Measurements from ENCODE around the gene IGIP. TPM values are rescaled to one million over a fixed set of nuclear protein-coding genes. Genes with fewer than 3 reads are reported as not detected.

The IGIP gene
- 25.0 TPM for total RNA-seq
- polyA plus RNA-seq, result 9.0 TPM

- 97% methylated on average over 4 of the region's 4 CpGs for WGBS
- Histone ChIP-seq H3K4me3 (ENCODE audit: low read depth, low read length) (no peak within 1 kb of the TSS), H3K4me1 (ENCODE audit: insufficient read depth) (no peaks in the 10 kb centered on the region), H3K36me3 (ENCODE audit: insufficient read depth) (no peaks in the 10 kb centered on the region), H3K27ac (ENCODE audit: low read depth) (no peak within 1 kb of the TSS)
- DNase-seq (ENCODE audit: extremely low spot score), result no peak
Observed at GRCh38 chr5:140125637-140126036, at the start of gene IGIP. TSS of gene IGIP (plus strand) at chr5:140125937. CDS start at chr5:140128477, 2,540 bp downstream.

GRCh38 chr5:140076142-140076541 lies 49.6 kb upstream of the IGIP start:
- Histone ChIP-seq H3K36me3 (ENCODE audit: insufficient read depth) (no peaks in the 10 kb centered on the region), H3K27ac (ENCODE audit: low read depth) (no peak overlapping the region), H3K4me3 (ENCODE audit: low read depth, low read length) (no peak overlapping the region), H3K4me1 (ENCODE audit: insufficient read depth) (no peaks in the 10 kb centered on the region)
- no peak for DNase-seq (ENCODE audit: extremely low spot score)
- 97% methylated on average over 1 of the region's 1 CpG for WGBS

- Histone ChIP-seq H3K4me3 (ENCODE audit: low read depth, low read length) (no peak overlapping the region), H3K4me1 (ENCODE audit: insufficient read depth) (no peaks in the 10 kb centered on the region), H3K36me3 (ENCODE audit: insufficient read depth) (no peaks in the 10 kb centered on the region), H3K27ac (ENCODE audit: low read depth) (no peak overlapping the region)
- no peak for DNase-seq (ENCODE audit: extremely low spot score)
- WGBS, result 66% methylated on average over 2 of the region's 2 CpGs
Observed at GRCh38 chr5:140076788-140077187, 48.9 kb upstream of the IGIP start.

GRCh38 chr5:140083120-140083519 lies 42.6 kb upstream of the IGIP start:
- WGBS, result 84% methylated on average over 1 of the region's 1 CpG
- Histone ChIP-seq H3K4me1 (ENCODE audit: insufficient read depth) (no peaks in the 10 kb centered on the region), H3K27ac (ENCODE audit: low read depth) (no peak overlapping the region), H3K4me3 (ENCODE audit: low read depth, low read length) (no peak overlapping the region), H3K36me3 (ENCODE audit: insufficient read depth) (no peaks in the 10 kb centered on the region)
- no peak for DNase-seq (ENCODE audit: extremely low spot score)

- DNase-seq (ENCODE audit: extremely low spot score), result no peak
- Histone ChIP-seq H3K36me3 (ENCODE audit: insufficient read depth) (no peaks in the 10 kb centered on the region), H3K4me1 (ENCODE audit: insufficient read depth) (no peaks in the 10 kb centered on the region), H3K27ac (ENCODE audit: low read depth) (no peak overlapping the region), H3K4me3 (ENCODE audit: low read depth, low read length) (no peak overlapping the region)
- 80% methylated on average over 1 of the region's 1 CpG for WGBS
Observed at GRCh38 chr5:140083650-140084049, 42.1 kb upstream of the IGIP start.

GRCh38 chr5:140084541-140084940 lies 41.2 kb upstream of the IGIP start:
- H3K4me1 ChIP-seq (ENCODE audit: insufficient read depth), result no peaks in the 10 kb centered on the region
- H3K36me3 ChIP-seq (ENCODE audit: insufficient read depth), result no peaks in the 10 kb centered on the region
- no peak overlapping the region for H3K4me3 ChIP-seq (ENCODE audit: low read depth, low read length)
- no peak overlapping the region for H3K27ac ChIP-seq (ENCODE audit: low read depth)
- no peak for DNase-seq (ENCODE audit: extremely low spot score)
- WGBS, result 28% methylated on average over 4 of the region's 4 CpGs

- WGBS, result 83% methylated on average over 1 of the region's 1 CpG
- no peak for DNase-seq (ENCODE audit: extremely low spot score)
- no peak overlapping the region for H3K27ac ChIP-seq (ENCODE audit: low read depth)
Observed at GRCh38 chr5:140090251-140090650, 35.5 kb upstream of the IGIP start.

GRCh38 chr5:140093179-140093578 lies 32.6 kb upstream of the IGIP start:
- H3K4me1 ChIP-seq (ENCODE audit: insufficient read depth), result no peaks in the 10 kb centered on the region
- H3K27ac ChIP-seq (ENCODE audit: low read depth), result no peak overlapping the region
- H3K36me3 ChIP-seq (ENCODE audit: insufficient read depth), result no peaks in the 10 kb centered on the region
- 57% methylated on average over 1 of the region's 1 CpG for WGBS
- H3K4me3 ChIP-seq (ENCODE audit: low read depth, low read length), result no peak overlapping the region
- DNase-seq (ENCODE audit: extremely low spot score), result no peak

More at GRCh38 chr5:140090251-140090650, 35.5 kb upstream of the IGIP start:
- Histone ChIP-seq H3K4me1 (ENCODE audit: insufficient read depth) (no peaks in the 10 kb centered on the region), H3K4me3 (ENCODE audit: low read depth, low read length) (no peak overlapping the region), H3K36me3 (ENCODE audit: insufficient read depth) (no peaks in the 10 kb centered on the region)

GRCh38 chr5:140093866-140094265 lies 31.9 kb upstream of the IGIP start:
- H3K27ac ChIP-seq (ENCODE audit: low read depth), result no peak overlapping the region
- WGBS, result 31% methylated on average over 1 of the region's 1 CpG
- H3K36me3 ChIP-seq (ENCODE audit: insufficient read depth), result no peaks in the 10 kb centered on the region
- DNase-seq (ENCODE audit: extremely low spot score), result no peak
- H3K4me1 ChIP-seq (ENCODE audit: insufficient read depth), result no peaks in the 10 kb centered on the region
- H3K4me3 ChIP-seq (ENCODE audit: low read depth, low read length), result no peak overlapping the region

GRCh38 chr5:140094889-140095288 lies 30.8 kb upstream of the IGIP start:
- Histone ChIP-seq H3K27ac (ENCODE audit: low read depth) (no peak overlapping the region), H3K4me1 (ENCODE audit: insufficient read depth) (no peaks in the 10 kb centered on the region), H3K4me3 (ENCODE audit: low read depth, low read length) (no peak overlapping the region), H3K36me3 (ENCODE audit: insufficient read depth) (no peaks in the 10 kb centered on the region)
- DNase-seq (ENCODE audit: extremely low spot score), result no peak

GRCh38 chr5:140101179-140101578 lies 24.6 kb upstream of the IGIP start:
- WGBS, result 81% methylated on average over 1 of the region's 1 CpG

GRCh38 chr5:140103154-140103553 lies 22.6 kb upstream of the IGIP start:
- Histone ChIP-seq H3K36me3 (ENCODE audit: insufficient read depth) (no peaks in the 10 kb centered on the region), H3K4me3 (ENCODE audit: low read depth, low read length) (no peak overlapping the region), H3K27ac (ENCODE audit: low read depth) (no peak overlapping the region), H3K4me1 (ENCODE audit: insufficient read depth) (no peaks in the 10 kb centered on the region)
- WGBS, result 49% methylated on average over 1 of the region's 1 CpG
- no peak for DNase-seq (ENCODE audit: extremely low spot score)

More at GRCh38 chr5:140101179-140101578, 24.6 kb upstream of the IGIP start:
- H3K27ac ChIP-seq (ENCODE audit: low read depth), result no peak overlapping the region
- no peak overlapping the region for H3K4me3 ChIP-seq (ENCODE audit: low read depth, low read length)
- no peaks in the 10 kb centered on the region for H3K36me3 ChIP-seq (ENCODE audit: insufficient read depth)
- no peak for DNase-seq (ENCODE audit: extremely low spot score)
- no peaks in the 10 kb centered on the region for H3K4me1 ChIP-seq (ENCODE audit: insufficient read depth)

- 49% methylated on average over 1 of the region's 1 CpG for WGBS
- H3K36me3 ChIP-seq (ENCODE audit: insufficient read depth), result no peaks in the 10 kb centered on the region
- no peak overlapping the region for H3K27ac ChIP-seq (ENCODE audit: low read depth)
- no peak overlapping the region for H3K4me3 ChIP-seq (ENCODE audit: low read depth, low read length)
- no peak for DNase-seq (ENCODE audit: extremely low spot score)
- no peaks in the 10 kb centered on the region for H3K4me1 ChIP-seq (ENCODE audit: insufficient read depth)
Observed at GRCh38 chr5:140104100-140104499, 21.6 kb upstream of the IGIP start.

GRCh38 chr5:140106101-140106500 lies 19.6 kb upstream of the IGIP start:
- Histone ChIP-seq H3K4me1 (ENCODE audit: insufficient read depth) (no peaks in the 10 kb centered on the region), H3K36me3 (ENCODE audit: insufficient read depth) (no peaks in the 10 kb centered on the region), H3K4me3 (ENCODE audit: low read depth, low read length) (no peak overlapping the region), H3K27ac (ENCODE audit: low read depth) (peak overlapping the region; percentile 45)
- WGBS, result 63% methylated on average over 5 of the region's 5 CpGs
- no peak for DNase-seq (ENCODE audit: extremely low spot score)

- DNase-seq (ENCODE audit: extremely low spot score), result no peak
- peak overlapping the region; percentile 66 for H3K4me3 ChIP-seq (ENCODE audit: low read depth, low read length)
- no peaks in the 10 kb centered on the region for H3K4me1 ChIP-seq (ENCODE audit: insufficient read depth)
- no peaks in the 10 kb centered on the region for H3K36me3 ChIP-seq (ENCODE audit: insufficient read depth)
- peak overlapping the region; percentile 98 for H3K27ac ChIP-seq (ENCODE audit: low read depth)
- WGBS, result 53% methylated on average over 16 of the region's 16 CpGs
Observed at GRCh38 chr5:140106805-140107311, 18.9 kb upstream of the IGIP start.
